Left colon (tissue), 2 donors: Measurements from ENCODE around the gene XXYLT1. TPM values are rescaled to one million over a fixed set of nuclear protein-coding genes. Genes with fewer than 3 reads are reported as not detected.

Source experiments
- ATAC-seq: fragments of 200-7000 bp; cut with Tn5 transposase; one replicate; pipeline ENCODE4 v1.9.1; 2020; ENCODE audit warnings: mild to moderate bottlenecking, moderate library complexity
- DNase-seq, 2 donors: peaks; one replicate each; pipeline ENCODE4 v3.0.0-alpha.2; 2020
- intact Hi-C, 2 donors: fragments of 100-400 bp; cut with DNase I in 1 of 2; cut with micrococcal nuclease in 1 of 2; formaldehyde crosslinking; loops; one replicate each; pipeline versions ENCODE4 v1.11.2 to v1.14.0; 2022; cut with DNase I, micrococcal nuclease
- total RNA-seq, 2 donors: library from RNA; stranded (reverse); fragmentation: NEBNext Ultra II Directional; extraction: Animal tissue kit (Norgen Biotek cat#: 25700); gene quantifications; one replicate each; pipeline ENCODE4 v1.2.1, GENCODE V29; 2021
- donor health status: DM: no; HTN: no; CAD: no.
- donor health status: DM: yes; HTN: yes; CAD: no.

XXYLT1 gene
- total RNA-seq, 2 donors from 2014 or later, result 8.0 to 13.5 TPM

- ATAC-seq (no peak), DNase-seq (peak in 1 of 2 donors; percentile 19)
- intact Hi-C loops, result loop anchor here in 1 of 2 donors (10.0 kb wide), 1 partner anchor 102 kb away; no protein-coding TSS in a partner anchor
Observed at GRCh38 chr3:195256639-195257453, 14.1 kb downstream of the XXYLT1 start.

- intact Hi-C loops, result loop anchor here in 1 of 2 donors (10.0 kb wide), 1 partner anchor 101 kb away; no protein-coding TSS in a partner anchor
- DNase-seq, result peak in 1 of 2 donors; percentile 24
- ATAC-seq, result no peak
Observed at GRCh38 chr3:195255571-195256501, 15.1 kb downstream of the XXYLT1 start.

- peak in 1 of 2 donors; percentile 20 for DNase-seq
- intact Hi-C loops, result loop anchor here in 1 of 2 donors (10.0 kb wide), 1 partner anchor 100 kb away; no protein-coding TSS in a partner anchor
- ATAC-seq, result no peak
Observed at GRCh38 chr3:195255176-195255500, 15.8 kb downstream of the XXYLT1 start.

GRCh38 chr3:195254454-195255175 lies 16.3 kb downstream of the XXYLT1 start:
- intact Hi-C loops, result loop anchor here in 1 of 2 donors (10.0 kb wide), 1 partner anchor 100 kb away; no protein-coding TSS in a partner anchor
- ATAC-seq (no peak), DNase-seq (peak in 1 of 2 donors; percentile 13)

- intact Hi-C loops, result loop anchor here in 1 of 2 donors (10.0 kb wide), 1 partner anchor 99 kb away; no protein-coding TSS in a partner anchor
- ATAC-seq (no peak), DNase-seq (peak in 1 of 2 donors; percentile 23)
Observed at GRCh38 chr3:195253923-195254432, 17.0 kb downstream of the XXYLT1 start.

- intact Hi-C loops, result loop anchor here in 1 of 2 donors (10.0 kb wide), 1 partner anchor 97 kb away; no protein-coding TSS in a partner anchor
- ATAC-seq, result peak; percentile 79
- DNase-seq, result peak in 1 of 2 donors; percentile 23
Observed at GRCh38 chr3:195251336-195252065, 19.5 kb downstream of the XXYLT1 start.

GRCh38 chr3:195250473-195251251 lies 20.3 kb downstream of the XXYLT1 start:
- ATAC-seq (peak; percentile 17), DNase-seq (peak in 1 of 2 donors; percentile 30)

GRCh38 chr3:195249858-195250464 lies 21.0 kb downstream of the XXYLT1 start:
- DNase-seq (peak in 1 of 2 donors; percentile 23), ATAC-seq (no peak)
- intact Hi-C loops, result loop anchor here in 1 of 2 donors (10.0 kb wide), 1 partner anchor 95 kb away; no protein-coding TSS in a partner anchor

More at GRCh38 chr3:195250473-195251251, 20.3 kb downstream of the XXYLT1 start:
- intact Hi-C loops, result loop anchor here in 1 of 2 donors (10.0 kb wide), 1 partner anchor 96 kb away; no protein-coding TSS in a partner anchor

- DNase-seq (peak in 1 of 2 donors; percentile 14), ATAC-seq (no peak)
- intact Hi-C loops, result no loop called here
Observed at GRCh38 chr3:195249057-195249770, 21.7 kb downstream of the XXYLT1 start.

- DNase-seq, result peak in 1 of 2 donors; percentile 14
- ATAC-seq, result no peak
- intact Hi-C loops, result no loop called here
Observed at GRCh38 chr3:195248281-195248680, 22.7 kb downstream of the XXYLT1 start.

GRCh38 chr3:195247863-195248189 lies 23.1 kb downstream of the XXYLT1 start:
- no peak for DNase-seq
- intact Hi-C loops, result no loop called here
- no peak for ATAC-seq

GRCh38 chr3:195247086-195247862 lies 23.7 kb downstream of the XXYLT1 start:
- intact Hi-C loops, result no loop called here
- no peak for ATAC-seq
- DNase-seq, result no peak

- DNase-seq (no peak), ATAC-seq (no peak)
- intact Hi-C loops, result no loop called here
Observed at GRCh38 chr3:195246581-195246995, 24.4 kb downstream of the XXYLT1 start.

GRCh38 chr3:195245531-195245951 lies 25.4 kb downstream of the XXYLT1 start:
- intact Hi-C loops, result no loop called here
- ATAC-seq (no peak), DNase-seq (no peak)
